C4-2B (cell line): ENCODE data around the gene WEE1.

Experiments
- H3K27ac ChIP-seq: fragments of 450-650 bp; 2 replicates; pipeline ENCODE4 v1.5.1; 2017
- ZFX ChIP-seq: fragments of 450-650 bp; IDR thresholded peaks from 2 replicates; pipeline ENCODE4 v1.6.1; 2017
- TF ChIP-seq, protein P1 (sequence below): fragments of 450-650 bp; conservative IDR thresholded peaks from 2 replicates; pipeline ENCODE4 v1.5.1; 2017; ENCODE audit warnings: mild to moderate bottlenecking

Gene WEE1

GRCh38 chr11:9573775-9574621, 528 bp downstream of the WEE1 start:
- TF ChIP-seq, protein P1, sequence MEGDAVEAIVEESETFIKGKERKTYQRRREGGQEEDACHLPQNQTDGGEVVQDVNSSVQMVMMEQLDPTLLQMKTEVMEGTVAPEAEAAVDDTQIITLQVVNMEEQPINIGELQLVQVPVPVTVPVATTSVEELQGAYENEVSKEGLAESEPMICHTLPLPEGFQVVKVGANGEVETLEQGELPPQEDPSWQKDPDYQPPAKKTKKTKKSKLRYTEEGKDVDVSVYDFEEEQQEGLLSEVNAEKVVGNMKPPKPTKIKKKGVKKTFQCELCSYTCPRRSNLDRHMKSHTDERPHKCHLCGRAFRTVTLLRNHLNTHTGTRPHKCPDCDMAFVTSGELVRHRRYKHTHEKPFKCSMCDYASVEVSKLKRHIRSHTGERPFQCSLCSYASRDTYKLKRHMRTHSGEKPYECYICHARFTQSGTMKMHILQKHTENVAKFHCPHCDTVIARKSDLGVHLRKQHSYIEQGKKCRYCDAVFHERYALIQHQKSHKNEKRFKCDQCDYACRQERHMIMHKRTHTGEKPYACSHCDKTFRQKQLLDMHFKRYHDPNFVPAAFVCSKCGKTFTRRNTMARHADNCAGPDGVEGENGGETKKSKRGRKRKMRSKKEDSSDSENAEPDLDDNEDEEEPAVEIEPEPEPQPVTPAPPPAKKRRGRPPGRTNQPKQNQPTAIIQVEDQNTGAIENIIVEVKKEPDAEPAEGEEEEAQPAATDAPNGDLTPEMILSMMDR, result no peak
- TF ChIP-seq ZFX, result peak; percentile 94
- H3K27ac ChIP-seq, result peak overlapping the region; percentile 99

DNA sequence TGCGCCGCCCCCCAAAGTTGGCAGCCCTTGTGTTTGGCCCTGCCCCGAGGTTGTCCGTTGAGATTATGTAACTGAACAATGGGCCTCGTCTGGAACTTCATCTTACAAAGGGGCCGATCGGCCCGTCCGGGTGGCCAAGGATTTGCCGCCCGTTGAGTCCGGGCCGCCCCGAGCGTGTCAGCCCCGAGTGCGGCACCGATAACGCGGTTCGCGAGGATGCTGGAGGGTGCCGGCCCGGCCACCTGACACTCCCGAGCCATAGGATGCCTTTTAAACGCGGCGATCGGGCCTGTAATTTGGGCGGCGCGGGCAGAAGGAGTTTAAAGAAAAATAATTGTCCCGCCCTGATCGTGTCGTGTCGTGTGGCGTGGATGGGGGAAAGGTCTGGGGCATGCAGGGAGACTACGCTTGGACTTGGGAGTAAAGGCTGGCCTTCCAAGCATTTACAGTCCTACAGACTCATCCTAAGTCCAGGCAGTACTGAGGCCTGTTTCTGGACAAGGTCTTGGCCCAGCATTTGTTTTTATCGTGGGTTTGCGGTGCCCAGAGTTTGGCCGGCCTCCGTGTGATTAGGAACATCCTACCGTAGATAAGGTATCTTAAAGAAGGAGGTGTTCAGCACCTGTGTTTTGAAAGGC, 1.3 kb downstream of the WEE1 start:
- TF ChIP-seq ZFX, result no peak
- TF ChIP-seq, protein P1, result no peak
- H3K27ac ChIP-seq, result peak overlapping the region; percentile 99

- no peak for TF ChIP-seq ZFX
- TF ChIP-seq, protein P1, result no peak
- H3K27ac ChIP-seq, result peak overlapping the region; percentile 99
Measured at GRCh38 chr11:9575260-9576240, 2.1 kb downstream of the WEE1 start.

DNA sequence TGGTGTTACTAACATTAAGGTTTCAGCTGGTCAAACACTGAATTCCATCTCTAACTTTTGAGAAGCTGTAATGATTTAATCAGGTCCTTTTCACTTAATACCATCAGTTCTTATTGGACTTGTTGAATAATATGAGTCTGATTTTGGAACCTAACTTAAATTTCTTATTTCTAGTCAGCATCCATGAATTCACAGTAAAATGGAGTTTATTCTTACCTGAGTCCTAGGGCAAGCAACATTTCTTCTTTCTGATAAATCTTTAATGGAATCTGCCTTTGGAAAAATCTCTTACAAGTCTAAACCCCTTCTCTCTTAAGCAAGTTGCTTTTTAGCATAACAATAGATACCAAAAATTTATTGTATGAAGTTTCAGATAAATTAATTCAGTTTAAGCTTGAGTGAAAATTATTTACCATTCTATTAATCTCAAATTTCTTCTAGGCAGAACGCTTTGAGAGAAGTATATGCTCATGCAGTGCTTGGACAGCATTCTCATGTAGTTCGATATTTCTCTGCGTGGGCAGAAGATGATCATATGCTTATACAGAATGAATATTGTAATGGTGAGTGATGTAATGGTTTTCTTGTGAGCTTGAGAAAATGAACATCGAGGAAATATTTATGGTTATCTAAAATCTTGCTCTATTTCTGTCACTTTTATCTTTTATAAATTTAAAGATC, 3.4 kb downstream of the WEE1 start:
- H3K27ac ChIP-seq, result no peak overlapping the region
- no peak for TF ChIP-seq ZFX
- TF ChIP-seq, protein P1, result no peak

GRCh38 chr11:9577556-9577955, 4.1 kb downstream of the WEE1 start:
- TF ChIP-seq, protein P1, result no peak
- TF ChIP-seq ZFX, result no peak
- no peak overlapping the region for H3K27ac ChIP-seq

GRCh38 chr11:9580894-9581293, 7.4 kb downstream of the WEE1 start:
- no peak overlapping the region for H3K27ac ChIP-seq
- no peak for TF ChIP-seq ZFX
- TF ChIP-seq, protein P1, result no peak
